ENCODE results near the gene CCDC43. TPM values are rescaled to one million over a fixed set of nuclear protein-coding genes. Genes with fewer than 3 reads are reported as not detected.

CCDC43 gene
- total and polyA plus RNA-seq, 2 donors (not counting 1 experiment from before 2014, with no cell fraction given), result 27.9 to 35.2 TPM

DNA sequence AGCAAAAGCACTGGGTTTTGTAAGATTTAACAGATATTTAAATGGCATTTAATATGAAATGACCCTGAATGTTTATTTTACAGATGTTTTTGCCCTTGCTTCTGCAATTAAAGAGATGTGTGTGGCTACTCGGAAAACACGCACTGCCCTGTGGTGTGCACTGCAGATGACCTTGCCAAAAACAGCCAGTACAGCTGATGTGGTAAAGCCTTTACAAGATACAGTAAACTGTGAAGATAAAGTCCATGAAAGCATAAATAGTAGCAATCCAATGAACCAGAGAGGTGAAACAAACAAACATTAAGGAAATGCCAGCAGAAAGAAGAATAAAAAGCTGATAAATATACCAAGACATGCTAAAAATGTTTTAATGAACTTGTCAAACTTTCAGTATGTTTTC, 15.7 kb downstream of the CCDC43 start:
- Histone ChIP-seq H3K9ac (ENCODE audit: insufficient read depth, low read length) (no peak overlapping the region), H3K36me3 (ENCODE audit: control insufficient read depth, insufficient read depth, low read length) (no peaks in the 10 kb centered on the region), H2AFZ (ENCODE audit: low read length) (no peak overlapping the region), H3K27ac (ENCODE audit: insufficient read depth, low read length) (no peak overlapping the region), H4K20me1 (ENCODE audit: control insufficient read depth, extremely low read depth, insufficient read depth, low read length) (no peaks in the 10 kb centered on the region), H3K4me3 (replicated peaks in 1 of 4; ENCODE audit: control extremely low read depth in 1 of 4, insufficient read depth in 1 of 4, low read depth in 3 of 4, low read length in 4 of 4) (no peak overlapping the region), H3K27me3 (ENCODE audit: control insufficient read depth, insufficient read depth, low read length) (no peaks in the 10 kb centered on the region), H3K9me3 (ENCODE audit: control insufficient read depth, insufficient read depth, low read depth, low read length) (no peaks in the 10 kb centered on the region), H3K79me2 (ENCODE audit: control insufficient read depth, insufficient read depth, low read length) (no peaks in the 10 kb centered on the region), H3K4me2 (ENCODE audit: extremely low read depth, insufficient read depth, low read length) (no peak overlapping the region), H3K4me1 (ENCODE audit: control insufficient read depth, extremely low read depth, insufficient read depth, low read length) (peaks cover 2% of the 10 kb centered on the region)
- DNase-seq (ENCODE audit: low read depth in 2 of 2), result peak in 1 of 2 donors; percentile 18
- TF ChIP-seq, protein P1, sequence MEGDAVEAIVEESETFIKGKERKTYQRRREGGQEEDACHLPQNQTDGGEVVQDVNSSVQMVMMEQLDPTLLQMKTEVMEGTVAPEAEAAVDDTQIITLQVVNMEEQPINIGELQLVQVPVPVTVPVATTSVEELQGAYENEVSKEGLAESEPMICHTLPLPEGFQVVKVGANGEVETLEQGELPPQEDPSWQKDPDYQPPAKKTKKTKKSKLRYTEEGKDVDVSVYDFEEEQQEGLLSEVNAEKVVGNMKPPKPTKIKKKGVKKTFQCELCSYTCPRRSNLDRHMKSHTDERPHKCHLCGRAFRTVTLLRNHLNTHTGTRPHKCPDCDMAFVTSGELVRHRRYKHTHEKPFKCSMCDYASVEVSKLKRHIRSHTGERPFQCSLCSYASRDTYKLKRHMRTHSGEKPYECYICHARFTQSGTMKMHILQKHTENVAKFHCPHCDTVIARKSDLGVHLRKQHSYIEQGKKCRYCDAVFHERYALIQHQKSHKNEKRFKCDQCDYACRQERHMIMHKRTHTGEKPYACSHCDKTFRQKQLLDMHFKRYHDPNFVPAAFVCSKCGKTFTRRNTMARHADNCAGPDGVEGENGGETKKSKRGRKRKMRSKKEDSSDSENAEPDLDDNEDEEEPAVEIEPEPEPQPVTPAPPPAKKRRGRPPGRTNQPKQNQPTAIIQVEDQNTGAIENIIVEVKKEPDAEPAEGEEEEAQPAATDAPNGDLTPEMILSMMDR (conservative IDR thresholded peaks at IDR 0.05 in 1 of 2, IDR thresholded peaks at IDR 0.05 in 1 of 2; ENCODE audit: low read depth in 1 of 2, low read length in 2 of 2), result no peak
- TF ChIP-seq EZH2 (IDR thresholded peaks at IDR 0.05; ENCODE audit: low read length, missing control alignments), result no peak

- Histone ChIP-seq H3K36me3 (ENCODE audit: control insufficient read depth, insufficient read depth, low read length) (no peaks in the 10 kb centered on the region), H2AFZ (ENCODE audit: low read length) (no peak overlapping the region), H4K20me1 (ENCODE audit: control insufficient read depth, extremely low read depth, insufficient read depth, low read length) (no peaks in the 10 kb centered on the region), H3K79me2 (ENCODE audit: control insufficient read depth, insufficient read depth, low read length) (no peaks in the 10 kb centered on the region), H3K4me2 (ENCODE audit: extremely low read depth, insufficient read depth, low read length) (no peak overlapping the region), H3K4me1 (ENCODE audit: control insufficient read depth, extremely low read depth, insufficient read depth, low read length) (peaks cover under 1% of the 10 kb centered on the region), H3K27me3 (ENCODE audit: control insufficient read depth, insufficient read depth, low read length) (no peaks in the 10 kb centered on the region), H3K9ac (ENCODE audit: insufficient read depth, low read length) (no peak overlapping the region), H3K4me3 (replicated peaks in 1 of 4; ENCODE audit: control extremely low read depth in 1 of 4, insufficient read depth in 1 of 4, low read depth in 3 of 4, low read length in 4 of 4) (no peak overlapping the region), H3K27ac (ENCODE audit: insufficient read depth, low read length) (no peak overlapping the region), H3K9me3 (ENCODE audit: control insufficient read depth, insufficient read depth, low read depth, low read length) (no peaks in the 10 kb centered on the region)
- DNase-seq (ENCODE audit: low read depth in 2 of 2), result peak; percentile 27 to 59
- no peak for TF ChIP-seq EZH2 (IDR thresholded peaks at IDR 0.05; ENCODE audit: low read length, missing control alignments)
- TF ChIP-seq, protein P1 (conservative IDR thresholded peaks at IDR 0.05 in 1 of 2, IDR thresholded peaks at IDR 0.05 in 1 of 2; ENCODE audit: low read depth in 1 of 2, low read length in 2 of 2), result peak in 1 of 2 donors; percentile 67
Measured at GRCh38 chr17:44672479-44673093, 17.0 kb downstream of the CCDC43 start.

DNA sequence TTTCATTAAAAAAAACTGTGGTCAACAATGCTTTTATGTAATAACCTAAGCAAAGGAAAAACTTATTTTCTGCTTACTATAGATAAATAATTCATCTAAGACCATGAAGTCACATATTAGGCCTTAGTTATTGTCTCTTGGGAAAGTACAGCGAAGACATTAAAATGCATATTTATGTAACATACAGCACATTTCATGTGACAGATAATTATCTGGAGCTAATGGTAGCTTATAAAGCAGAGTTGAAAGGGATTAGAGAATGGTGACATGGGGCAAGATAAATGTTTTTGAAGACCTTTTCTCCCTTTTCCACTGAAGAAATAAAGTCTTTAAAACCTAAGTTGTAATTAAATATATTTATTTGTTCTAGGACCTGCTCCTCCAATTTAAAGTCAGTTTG, 23.6 kb downstream of the CCDC43 start:
- no peak overlapping the region for H3K9ac ChIP-seq (ENCODE audit: insufficient read depth, low read length)
- H3K27ac ChIP-seq (ENCODE audit: insufficient read depth, low read length), result no peak overlapping the region
- no peak overlapping the region for H3K4me2 ChIP-seq (ENCODE audit: extremely low read depth, insufficient read depth, low read length)
- H3K9me3 ChIP-seq (ENCODE audit: control insufficient read depth, insufficient read depth, low read depth, low read length), result no peaks in the 10 kb centered on the region
- TF ChIP-seq EZH2 (IDR thresholded peaks at IDR 0.05; ENCODE audit: low read length, missing control alignments), result no peak
- TF ChIP-seq, protein P1 (conservative IDR thresholded peaks at IDR 0.05 in 1 of 2, IDR thresholded peaks at IDR 0.05 in 1 of 2; ENCODE audit: low read depth in 1 of 2, low read length in 2 of 2), result no peak
- H2AFZ ChIP-seq (ENCODE audit: low read length), result no peak overlapping the region
- H3K79me2 ChIP-seq (ENCODE audit: control insufficient read depth, insufficient read depth, low read length), result no peaks in the 10 kb centered on the region
- no peak for DNase-seq (ENCODE audit: low read depth in 2 of 2)
- H3K27me3 ChIP-seq (ENCODE audit: control insufficient read depth, insufficient read depth, low read length), result no peaks in the 10 kb centered on the region
- H3K4me3 ChIP-seq (replicated peaks in 1 of 4; ENCODE audit: control extremely low read depth in 1 of 4, insufficient read depth in 1 of 4, low read depth in 3 of 4, low read length in 4 of 4), result no peak overlapping the region
- H3K4me1 ChIP-seq (ENCODE audit: control insufficient read depth, extremely low read depth, insufficient read depth, low read length), result no peaks in the 10 kb centered on the region
- no peaks in the 10 kb centered on the region for H4K20me1 ChIP-seq (ENCODE audit: control insufficient read depth, extremely low read depth, insufficient read depth, low read length)
- no peaks in the 10 kb centered on the region for H3K36me3 ChIP-seq (ENCODE audit: control insufficient read depth, insufficient read depth, low read length)
